ENCODE data around the gene NR3C1. TPM values are rescaled to one million over a fixed set of nuclear protein-coding genes. Genes with fewer than 3 reads are reported as not detected.

The NR3C1 gene
- total and polyA plus RNA-seq, 2 donors (not counting 1 experiment from before 2014, with no cell fraction given), result 17.6 to 218 TPM

DNA sequence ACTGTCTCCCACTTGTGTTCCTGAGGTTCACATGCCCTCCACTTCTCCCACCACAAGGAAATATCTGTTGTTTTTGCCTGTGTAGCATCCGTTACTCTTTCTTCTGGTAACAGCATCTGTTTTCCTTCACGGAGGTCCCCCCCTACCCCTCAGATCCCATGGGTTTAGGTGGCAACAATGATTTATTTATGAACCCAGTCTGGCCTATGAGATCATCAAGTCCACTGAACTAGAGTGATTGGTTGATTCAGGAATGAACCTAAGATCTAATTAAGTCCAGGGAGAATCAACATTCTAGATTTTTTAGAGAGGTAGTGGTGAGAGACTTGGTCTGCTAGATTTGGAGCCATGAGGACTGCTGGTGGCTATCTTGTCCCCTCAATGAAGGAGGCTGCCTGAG, 166.8 kb downstream of the NR3C1 start:
- H3K4me1 Mint-ChIP-seq, result no peaks in the 10 kb centered on the region
- no peaks in the 10 kb centered on the region for H3K9me3 Mint-ChIP-seq (ENCODE audit: insufficient read depth)
- DNase-seq (no peak), ATAC-seq (ENCODE audit: low read depth) (no peak)
- Histone ChIP-seq H3K4me1 (ENCODE audit: control insufficient read depth in 2 of 2, insufficient read depth in 2 of 2, low read length in 2 of 2) (no peaks in the 10 kb centered on the region), H3K27ac (ENCODE audit: low read length in 2 of 2) (no peak overlapping the region), H3K4me2 (replicated peaks; ENCODE audit: low read depth, low read length, poor library complexity, severe bottlenecking) (no peak overlapping the region), H3K4me3 (ENCODE audit: control extremely low read depth in 1 of 5, extremely low read depth in 1 of 5, insufficient read depth in 1 of 5, low read depth in 2 of 5, low read length in 4 of 5) (no peak overlapping the region), H3K27me3 (replicated peaks in 1 of 4; ENCODE audit: control extremely low read depth in 1 of 4, control insufficient read depth in 3 of 4, insufficient read depth in 4 of 4, low read length in 3 of 4) (no peaks in the 10 kb centered on the region), H3K36me3 (replicated peaks in 1 of 2; ENCODE audit: control extremely low read depth in 1 of 2, control insufficient read depth in 1 of 2, extremely low read depth in 1 of 2, insufficient read depth in 2 of 2, low read length in 1 of 2) (no peaks in the 10 kb centered on the region), H3K9me3 (ENCODE audit: control extremely low read depth in 1 of 3, control insufficient read depth in 2 of 3, insufficient read depth in 1 of 3, low read length in 2 of 3) (no peaks in the 10 kb centered on the region), H3K9ac (ENCODE audit: low read length) (no peak overlapping the region), H3K79me2 (ENCODE audit: control insufficient read depth, insufficient read depth, low read length) (no peaks in the 10 kb centered on the region), H4K20me1 (ENCODE audit: control insufficient read depth, insufficient read depth, low read length, poor library complexity, severe bottlenecking) (no peaks in the 10 kb centered on the region), H2AFZ (ENCODE audit: insufficient read depth, low read depth, low read length, poor library complexity, severe bottlenecking) (no peak overlapping the region)
- WGBS (ENCODE audit: insufficient coverage), result no CpG with 5 or more reads among the region's 2 CpGs
- ChIA-PET CTCF (no interaction called here), POLR2A (no interaction called here)
- no peaks in the 10 kb centered on the region for H3K27me3 Mint-ChIP-seq
- H3K27ac Mint-ChIP-seq, result no peak overlapping the region
- TF ChIP-seq, protein P1, sequence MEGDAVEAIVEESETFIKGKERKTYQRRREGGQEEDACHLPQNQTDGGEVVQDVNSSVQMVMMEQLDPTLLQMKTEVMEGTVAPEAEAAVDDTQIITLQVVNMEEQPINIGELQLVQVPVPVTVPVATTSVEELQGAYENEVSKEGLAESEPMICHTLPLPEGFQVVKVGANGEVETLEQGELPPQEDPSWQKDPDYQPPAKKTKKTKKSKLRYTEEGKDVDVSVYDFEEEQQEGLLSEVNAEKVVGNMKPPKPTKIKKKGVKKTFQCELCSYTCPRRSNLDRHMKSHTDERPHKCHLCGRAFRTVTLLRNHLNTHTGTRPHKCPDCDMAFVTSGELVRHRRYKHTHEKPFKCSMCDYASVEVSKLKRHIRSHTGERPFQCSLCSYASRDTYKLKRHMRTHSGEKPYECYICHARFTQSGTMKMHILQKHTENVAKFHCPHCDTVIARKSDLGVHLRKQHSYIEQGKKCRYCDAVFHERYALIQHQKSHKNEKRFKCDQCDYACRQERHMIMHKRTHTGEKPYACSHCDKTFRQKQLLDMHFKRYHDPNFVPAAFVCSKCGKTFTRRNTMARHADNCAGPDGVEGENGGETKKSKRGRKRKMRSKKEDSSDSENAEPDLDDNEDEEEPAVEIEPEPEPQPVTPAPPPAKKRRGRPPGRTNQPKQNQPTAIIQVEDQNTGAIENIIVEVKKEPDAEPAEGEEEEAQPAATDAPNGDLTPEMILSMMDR (IDR thresholded peaks at IDR 0.05), result no peak
- TF ChIP-seq EZH2 (IDR thresholded peaks at IDR 0.05; ENCODE audit: borderline replicate concordance, insufficient read depth, low read depth, low read length, poor library complexity, severe bottlenecking), result no peak
- no peak overlapping the region for H3K4me3 Mint-ChIP-seq
- intact Hi-C loops (cut with micrococcal nuclease), result no loop called here

DNA sequence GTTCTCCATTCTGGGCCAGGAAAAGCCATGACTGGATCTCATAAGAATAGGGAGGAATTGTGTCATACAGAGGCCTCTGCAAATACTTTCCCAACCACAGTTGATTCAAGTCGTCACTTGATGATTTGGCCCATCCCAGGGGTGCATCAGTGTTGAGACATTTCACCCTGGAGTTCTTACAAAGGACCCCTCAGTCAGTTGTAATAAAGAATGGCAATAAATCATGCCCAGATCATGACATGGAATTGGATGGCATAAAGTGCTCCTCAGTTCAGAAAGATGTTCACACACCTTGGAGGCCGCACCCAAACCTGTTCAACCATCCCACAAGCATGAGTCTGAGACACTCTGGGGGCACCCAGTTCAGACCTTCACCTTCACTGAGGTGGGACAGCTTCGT, 168.1 kb downstream of the NR3C1 start:
- no peak overlapping the region for H3K4me3 Mint-ChIP-seq
- Histone ChIP-seq H3K9me3 (ENCODE audit: control extremely low read depth in 1 of 3, control insufficient read depth in 2 of 3, insufficient read depth in 1 of 3, low read length in 2 of 3) (no peaks in the 10 kb centered on the region), H3K4me3 (ENCODE audit: control extremely low read depth in 1 of 5, extremely low read depth in 1 of 5, insufficient read depth in 1 of 5, low read depth in 2 of 5, low read length in 4 of 5) (no peak overlapping the region), H2AFZ (ENCODE audit: insufficient read depth, low read depth, low read length, poor library complexity, severe bottlenecking) (no peak overlapping the region), H3K9ac (ENCODE audit: low read length) (no peak overlapping the region), H3K27me3 (replicated peaks in 1 of 4; ENCODE audit: control extremely low read depth in 1 of 4, control insufficient read depth in 3 of 4, insufficient read depth in 4 of 4, low read length in 3 of 4) (no peaks in the 10 kb centered on the region), H3K79me2 (ENCODE audit: control insufficient read depth, insufficient read depth, low read length) (no peaks in the 10 kb centered on the region), H4K20me1 (ENCODE audit: control insufficient read depth, insufficient read depth, low read length, poor library complexity, severe bottlenecking) (no peaks in the 10 kb centered on the region), H3K4me2 (replicated peaks; ENCODE audit: low read depth, low read length, poor library complexity, severe bottlenecking) (no peak overlapping the region), H3K36me3 (replicated peaks in 1 of 2; ENCODE audit: control extremely low read depth in 1 of 2, control insufficient read depth in 1 of 2, extremely low read depth in 1 of 2, insufficient read depth in 2 of 2, low read length in 1 of 2) (no peaks in the 10 kb centered on the region), H3K27ac (ENCODE audit: low read length in 2 of 2) (no peak overlapping the region), H3K4me1 (ENCODE audit: control insufficient read depth in 2 of 2, insufficient read depth in 2 of 2, low read length in 2 of 2) (peaks cover 2 to 4% of the 10 kb centered on the region in 2 donors)
- intact Hi-C loops (cut with micrococcal nuclease), result no loop called here
- H3K4me1 Mint-ChIP-seq, result peaks cover 5% of the 10 kb centered on the region
- H3K27ac Mint-ChIP-seq, result no peak overlapping the region
- H3K27me3 Mint-ChIP-seq, result no peaks in the 10 kb centered on the region
- ChIA-PET POLR2A (no interaction called here), CTCF (no interaction called here)
- TF ChIP-seq EZH2 (IDR thresholded peaks at IDR 0.05; ENCODE audit: borderline replicate concordance, insufficient read depth, low read depth, low read length, poor library complexity, severe bottlenecking), result no peak
- TF ChIP-seq, protein P1 (IDR thresholded peaks at IDR 0.05), result no peak
- WGBS (ENCODE audit: insufficient coverage), result 100% methylated on average over 1 of the region's 3 CpGs
- ATAC-seq (ENCODE audit: low read depth) (no peak), DNase-seq (no peak)
- no peaks in the 10 kb centered on the region for H3K9me3 Mint-ChIP-seq (ENCODE audit: insufficient read depth)
